ENCODE measurements around the gene ZC3H14.

The ZC3H14 gene

DNA sequence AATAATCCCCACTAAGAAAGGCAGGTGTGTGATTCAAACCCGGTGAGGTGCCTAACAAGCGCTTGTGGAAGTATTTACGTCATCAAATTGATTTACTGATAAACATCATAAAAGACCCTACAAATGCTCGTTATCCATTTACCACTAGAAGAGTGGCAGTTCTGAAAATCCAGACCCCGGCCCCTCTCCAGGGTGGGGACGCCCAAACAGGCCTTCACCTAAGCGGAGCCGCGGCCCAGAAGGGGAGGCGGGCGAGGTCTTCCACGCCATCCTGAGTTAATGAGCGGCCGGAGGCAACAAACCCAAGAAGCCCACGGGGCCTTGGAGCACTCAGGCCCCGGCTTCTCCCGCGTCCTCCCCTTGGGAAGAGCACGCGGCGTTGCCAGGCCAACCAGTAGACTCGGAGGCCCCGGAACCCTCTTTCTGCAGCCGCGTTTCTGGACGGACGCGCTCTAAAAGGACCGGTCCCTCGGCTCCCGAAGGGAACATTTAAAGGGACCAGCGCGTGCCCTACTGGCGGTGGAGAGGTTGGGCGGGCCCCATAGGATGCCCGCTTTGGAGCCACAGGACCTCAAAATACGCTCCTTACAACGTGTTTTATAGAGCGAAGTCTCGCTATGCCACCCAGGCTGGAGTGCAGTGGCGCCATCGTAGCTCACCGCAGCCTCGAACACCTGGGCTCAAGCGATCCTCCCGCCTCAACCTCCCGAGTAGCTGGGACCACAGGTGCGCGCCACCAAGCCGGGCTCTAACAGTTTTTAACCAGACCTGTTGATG is 11.6 kb upstream of the ZC3H14 start (continued):
- 0 out of 2 replicates have a peak, but pooled peaks have one; percentile 21 for TF ChIP-seq ZNF146 (tag by site-specific recombination; IDR thresholded peaks at IDR 0.05)
- TF ChIP-seq KLF8 (tag by site-specific recombination; IDR thresholded peaks at IDR 0.05) = peak; percentile 40; the same call in 1 of the 2 replicates
- TF ChIP-seq ZFP37 (tag by site-specific recombination; IDR thresholded peaks at IDR 0.05) = 0 out of 2 replicates have a peak, but pooled peaks have one; percentile 26
- no peak for TF ChIP-seq ZNF133 (tag by site-specific recombination; IDR thresholded peaks at IDR 0.05)
- TF ChIP-seq, protein P1, sequence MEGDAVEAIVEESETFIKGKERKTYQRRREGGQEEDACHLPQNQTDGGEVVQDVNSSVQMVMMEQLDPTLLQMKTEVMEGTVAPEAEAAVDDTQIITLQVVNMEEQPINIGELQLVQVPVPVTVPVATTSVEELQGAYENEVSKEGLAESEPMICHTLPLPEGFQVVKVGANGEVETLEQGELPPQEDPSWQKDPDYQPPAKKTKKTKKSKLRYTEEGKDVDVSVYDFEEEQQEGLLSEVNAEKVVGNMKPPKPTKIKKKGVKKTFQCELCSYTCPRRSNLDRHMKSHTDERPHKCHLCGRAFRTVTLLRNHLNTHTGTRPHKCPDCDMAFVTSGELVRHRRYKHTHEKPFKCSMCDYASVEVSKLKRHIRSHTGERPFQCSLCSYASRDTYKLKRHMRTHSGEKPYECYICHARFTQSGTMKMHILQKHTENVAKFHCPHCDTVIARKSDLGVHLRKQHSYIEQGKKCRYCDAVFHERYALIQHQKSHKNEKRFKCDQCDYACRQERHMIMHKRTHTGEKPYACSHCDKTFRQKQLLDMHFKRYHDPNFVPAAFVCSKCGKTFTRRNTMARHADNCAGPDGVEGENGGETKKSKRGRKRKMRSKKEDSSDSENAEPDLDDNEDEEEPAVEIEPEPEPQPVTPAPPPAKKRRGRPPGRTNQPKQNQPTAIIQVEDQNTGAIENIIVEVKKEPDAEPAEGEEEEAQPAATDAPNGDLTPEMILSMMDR (tag by site-specific recombination; IDR thresholded peaks at IDR 0.05) = peak; percentile 56; the same call in 1 of the 2 replicates
- no peak for TF ChIP-seq ZNF138 (tag by site-specific recombination; IDR thresholded peaks at IDR 0.05; ENCODE audit: borderline replicate concordance)
- TF ChIP-seq ZNF311 (tag by site-specific recombination; IDR thresholded peaks at IDR 0.05; ENCODE audit: borderline replicate concordance) = no peak
- TF ChIP-seq, protein P2, sequence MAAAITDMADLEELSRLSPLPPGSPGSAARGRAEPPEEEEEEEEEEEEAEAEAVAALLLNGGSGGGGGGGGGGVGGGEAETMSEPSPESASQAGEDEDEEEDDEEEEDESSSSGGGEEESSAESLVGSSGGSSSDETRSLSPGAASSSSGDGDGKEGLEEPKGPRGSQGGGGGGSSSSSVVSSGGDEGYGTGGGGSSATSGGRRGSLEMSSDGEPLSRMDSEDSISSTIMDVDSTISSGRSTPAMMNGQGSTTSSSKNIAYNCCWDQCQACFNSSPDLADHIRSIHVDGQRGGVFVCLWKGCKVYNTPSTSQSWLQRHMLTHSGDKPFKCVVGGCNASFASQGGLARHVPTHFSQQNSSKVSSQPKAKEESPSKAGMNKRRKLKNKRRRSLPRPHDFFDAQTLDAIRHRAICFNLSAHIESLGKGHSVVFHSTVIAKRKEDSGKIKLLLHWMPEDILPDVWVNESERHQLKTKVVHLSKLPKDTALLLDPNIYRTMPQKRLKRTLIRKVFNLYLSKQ (tag by site-specific recombination; IDR thresholded peaks at IDR 0.05; ENCODE audit: borderline replicate concordance) = no peak
- TF ChIP-seq REPIN1 (tag by site-specific recombination; IDR thresholded peaks at IDR 0.05; ENCODE audit: low read depth) = no peak
- peak; percentile 36 for TF ChIP-seq SP2 (tag by site-specific recombination; IDR thresholded peaks at IDR 0.05)

DNA sequence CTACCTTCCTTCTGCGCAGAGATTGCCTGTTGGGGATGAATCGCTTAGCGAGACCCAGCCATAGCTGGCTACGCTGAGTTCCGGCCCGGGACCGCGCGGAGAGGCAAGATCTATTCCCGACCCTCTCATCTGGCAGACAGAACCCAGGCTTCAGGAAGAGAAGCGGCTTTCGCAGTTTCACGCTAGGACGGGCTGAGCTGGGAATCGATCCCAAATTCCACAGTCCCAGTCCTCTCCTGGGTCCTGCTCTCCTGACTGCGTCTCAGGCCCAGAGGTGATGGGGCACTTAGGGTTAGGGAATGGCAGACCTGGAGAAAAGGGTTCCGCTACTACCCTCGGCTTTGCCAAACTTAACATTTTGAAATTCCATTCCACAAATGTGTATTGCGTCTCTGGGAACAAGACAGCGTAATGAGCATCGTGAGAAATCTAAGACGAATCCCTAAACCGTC is 10.8 kb upstream of the ZC3H14 start:
- TF ChIP-seq, protein P3, sequence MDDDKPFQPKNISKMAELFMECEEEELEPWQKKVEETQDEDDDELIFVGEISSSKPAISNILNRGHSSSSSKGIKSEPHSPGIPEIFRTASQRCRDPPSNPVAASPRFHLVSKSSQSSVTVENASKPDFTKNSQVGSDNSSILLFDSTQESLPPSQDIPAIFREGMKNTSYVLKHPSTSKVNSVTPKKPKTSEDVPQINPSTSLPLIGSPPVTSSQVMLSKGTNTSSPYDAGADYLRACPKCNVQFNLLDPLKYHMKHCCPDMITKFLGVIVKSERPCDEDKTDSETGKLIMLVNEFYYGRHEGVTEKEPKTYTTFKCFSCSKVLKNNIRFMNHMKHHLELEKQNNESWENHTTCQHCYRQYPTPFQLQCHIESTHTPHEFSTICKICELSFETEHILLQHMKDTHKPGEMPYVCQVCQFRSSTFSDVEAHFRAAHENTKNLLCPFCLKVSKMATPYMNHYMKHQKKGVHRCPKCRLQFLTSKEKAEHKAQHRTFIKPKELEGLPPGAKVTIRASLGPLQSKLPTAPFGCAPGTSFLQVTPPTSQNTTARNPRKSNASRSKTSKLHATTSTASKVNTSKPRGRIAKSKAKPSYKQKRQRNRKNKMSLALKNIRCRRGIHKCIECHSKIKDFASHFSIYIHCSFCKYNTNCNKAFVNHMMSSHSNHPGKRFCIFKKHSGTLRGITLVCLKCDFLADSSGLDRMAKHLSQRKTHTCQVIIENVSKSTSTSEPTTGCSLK (tag by site-specific recombination; IDR thresholded peaks at IDR 0.05) = no peak
- TF ChIP-seq, protein P4, sequence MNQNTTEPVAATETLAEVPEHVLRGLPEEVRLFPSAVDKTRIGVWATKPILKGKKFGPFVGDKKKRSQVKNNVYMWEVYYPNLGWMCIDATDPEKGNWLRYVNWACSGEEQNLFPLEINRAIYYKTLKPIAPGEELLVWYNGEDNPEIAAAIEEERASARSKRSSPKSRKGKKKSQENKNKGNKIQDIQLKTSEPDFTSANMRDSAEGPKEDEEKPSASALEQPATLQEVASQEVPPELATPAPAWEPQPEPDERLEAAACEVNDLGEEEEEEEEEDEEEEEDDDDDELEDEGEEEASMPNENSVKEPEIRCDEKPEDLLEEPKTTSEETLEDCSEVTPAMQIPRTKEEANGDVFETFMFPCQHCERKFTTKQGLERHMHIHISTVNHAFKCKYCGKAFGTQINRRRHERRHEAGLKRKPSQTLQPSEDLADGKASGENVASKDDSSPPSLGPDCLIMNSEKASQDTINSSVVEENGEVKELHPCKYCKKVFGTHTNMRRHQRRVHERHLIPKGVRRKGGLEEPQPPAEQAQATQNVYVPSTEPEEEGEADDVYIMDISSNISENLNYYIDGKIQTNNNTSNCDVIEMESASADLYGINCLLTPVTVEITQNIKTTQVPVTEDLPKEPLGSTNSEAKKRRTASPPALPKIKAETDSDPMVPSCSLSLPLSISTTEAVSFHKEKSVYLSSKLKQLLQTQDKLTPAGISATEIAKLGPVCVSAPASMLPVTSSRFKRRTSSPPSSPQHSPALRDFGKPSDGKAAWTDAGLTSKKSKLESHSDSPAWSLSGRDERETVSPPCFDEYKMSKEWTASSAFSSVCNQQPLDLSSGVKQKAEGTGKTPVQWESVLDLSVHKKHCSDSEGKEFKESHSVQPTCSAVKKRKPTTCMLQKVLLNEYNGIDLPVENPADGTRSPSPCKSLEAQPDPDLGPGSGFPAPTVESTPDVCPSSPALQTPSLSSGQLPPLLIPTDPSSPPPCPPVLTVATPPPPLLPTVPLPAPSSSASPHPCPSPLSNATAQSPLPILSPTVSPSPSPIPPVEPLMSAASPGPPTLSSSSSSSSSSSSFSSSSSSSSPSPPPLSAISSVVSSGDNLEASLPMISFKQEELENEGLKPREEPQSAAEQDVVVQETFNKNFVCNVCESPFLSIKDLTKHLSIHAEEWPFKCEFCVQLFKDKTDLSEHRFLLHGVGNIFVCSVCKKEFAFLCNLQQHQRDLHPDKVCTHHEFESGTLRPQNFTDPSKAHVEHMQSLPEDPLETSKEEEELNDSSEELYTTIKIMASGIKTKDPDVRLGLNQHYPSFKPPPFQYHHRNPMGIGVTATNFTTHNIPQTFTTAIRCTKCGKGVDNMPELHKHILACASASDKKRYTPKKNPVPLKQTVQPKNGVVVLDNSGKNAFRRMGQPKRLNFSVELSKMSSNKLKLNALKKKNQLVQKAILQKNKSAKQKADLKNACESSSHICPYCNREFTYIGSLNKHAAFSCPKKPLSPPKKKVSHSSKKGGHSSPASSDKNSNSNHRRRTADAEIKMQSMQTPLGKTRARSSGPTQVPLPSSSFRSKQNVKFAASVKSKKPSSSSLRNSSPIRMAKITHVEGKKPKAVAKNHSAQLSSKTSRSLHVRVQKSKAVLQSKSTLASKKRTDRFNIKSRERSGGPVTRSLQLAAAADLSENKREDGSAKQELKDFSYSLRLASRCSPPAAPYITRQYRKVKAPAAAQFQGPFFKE (tag by site-specific recombination; IDR thresholded peaks at IDR 0.05; ENCODE audit: borderline replicate concordance) = no peak
- TF ChIP-seq ZBTB20 (tag by site-specific recombination; IDR thresholded peaks at IDR 0.05) (0 out of 2 replicates have a peak, but pooled peaks have one; percentile 37), SP7 (tag by site-specific recombination; IDR thresholded peaks at IDR 0.05) (no peak), ZNF214 (tag by site-specific recombination; IDR thresholded peaks at IDR 0.05; ENCODE audit: borderline replicate concordance) (no peak), ZNF335 (tag by site-specific recombination; conservative IDR thresholded peaks at IDR 0.05) (0 out of 2 replicates have a peak, but pooled peaks have one; percentile 48), HOXD13 (CRISPR knock-in tag; IDR thresholded peaks at IDR 0.05; ENCODE audit: borderline replicate concordance) (no peak), SCRT2 (tag by site-specific recombination; IDR thresholded peaks at IDR 0.05) (0 out of 2 replicates have a peak, but pooled peaks have one; percentile 7), KLF8 (tag by site-specific recombination; IDR thresholded peaks at IDR 0.05) (no peak), SP3 (tag by site-specific recombination; IDR thresholded peaks at IDR 0.05) (no peak), IKZF3 (tag by site-specific recombination; IDR thresholded peaks at IDR 0.05) (peak; percentile 58; the same call in 1 of the 2 replicates)
- TF ChIP-seq, protein P5, sequence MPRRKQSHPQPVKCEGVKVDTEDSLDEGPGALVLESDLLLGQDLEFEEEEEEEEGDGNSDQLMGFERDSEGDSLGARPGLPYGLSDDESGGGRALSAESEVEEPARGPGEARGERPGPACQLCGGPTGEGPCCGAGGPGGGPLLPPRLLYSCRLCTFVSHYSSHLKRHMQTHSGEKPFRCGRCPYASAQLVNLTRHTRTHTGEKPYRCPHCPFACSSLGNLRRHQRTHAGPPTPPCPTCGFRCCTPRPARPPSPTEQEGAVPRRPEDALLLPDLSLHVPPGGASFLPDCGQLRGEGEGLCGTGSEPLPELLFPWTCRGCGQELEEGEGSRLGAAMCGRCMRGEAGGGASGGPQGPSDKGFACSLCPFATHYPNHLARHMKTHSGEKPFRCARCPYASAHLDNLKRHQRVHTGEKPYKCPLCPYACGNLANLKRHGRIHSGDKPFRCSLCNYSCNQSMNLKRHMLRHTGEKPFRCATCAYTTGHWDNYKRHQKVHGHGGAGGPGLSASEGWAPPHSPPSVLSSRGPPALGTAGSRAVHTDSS (tag by site-specific recombination; IDR thresholded peaks at IDR 0.05) = no peak
- Histone ChIP-seq H3K36me3 (ENCODE audit: control insufficient read depth in 2 of 2, insufficient read depth in 1 of 2, low read length in 2 of 2) (peaks cover 0 to 19% of the 10 kb centered on the region in 2 experiments; a peak in 2 of 3 replicates), H3K27ac (ENCODE audit: extremely low read depth, low read depth, low read length) (no peak overlapping the region; the same call in 1 of the 2 replicates), H3K4me3 (ENCODE audit: low read depth, low read length) (peak overlapping the region; percentile 65), H3K4me1 (ENCODE audit: control insufficient read depth, insufficient read depth, low read length) (peaks cover 10% of the 10 kb centered on the region), H3K9me3 (ENCODE audit: control insufficient read depth, insufficient read depth, low read depth, low read length) (no peaks in the 10 kb centered on the region)
- CTCF ChIA-PET = interaction anchor here (1.3 kb wide), 1 partner anchor 59 kb away, joined by 3 read pairs; no protein-coding TSS in a partner anchor
- POLR2A ChIA-PET = interaction anchor here (1.4 kb wide), 1 partner anchor 11 kb away, joined by 4 read pairs; no protein-coding TSS in a partner anchor

Data from HEK293 (cell line).